SK-N-SH (cell line): ENCODE measurements around the gene RPP21. TPM values are rescaled to one million over a fixed set of nuclear protein-coding genes. Genes with fewer than 3 reads are reported as not detected.

Experiments used
- CTCF ChIA-PET: fragments of 300-600, 350-600 bp; formaldehyde crosslinking; extraction: SDS; loops from one replicate; lab custom pipeline; 2021; lab: Yijun Ruan, JAX
- POLR2A ChIA-PET: fragments of 350-600 bp; sonication (Branson Sonifier 250); formaldehyde crosslinking; extraction: SDS; loops from one replicate; lab custom pipeline; 2020; ENCODE audit warnings: antibody characterized with exemption, inconsistent platforms; lab: Yijun Ruan, JAX
- DNase-seq: peaks from one replicate; pipeline ENCODE4 v3.0.0; 2012
- H2AFZ ChIP-seq: fragments of 200-600 bp; sonication (generic); 2 replicates; pipeline ENCODE4 v1.8.1; 2016; ENCODE audit warnings: antibody characterized with exemption, mild to moderate bottlenecking, low read depth
- H3F3A ChIP-seq: fragments of 200-600 bp; sonication (generic); replicated peaks from 2 replicates; pipeline ENCODE3; 2016; ENCODE audit warnings: antibody characterized with exemption, mild to moderate bottlenecking; ENCODE audit not compliant: insufficient read depth
- H3K27ac ChIP-seq, 2 experiments: fragments of 200-500 bp in 1 of 2; fragments of 200-600 bp in 1 of 2; sonication (Bioruptor generic) in 1 of 2; sonication (generic), shearing (Covaris generic) in 1 of 2; 2 replicates each; pipeline versions ENCODE4 v1.5.1 to v1.6.1; 2014 to 2016; ENCODE audit warnings: low read depth in 2 of 2, inconsistent platforms in 1 of 2, low read length in 1 of 2, mild to moderate bottlenecking in 1 of 2, mixed read lengths in 1 of 2
- H3K27me3 ChIP-seq: fragments of 200-600 bp; sonication (generic), shearing (Covaris generic); 2 replicates; pipeline ENCODE4 v1.6.1; 2016; ENCODE audit warnings: mixed run types; ENCODE audit not compliant: insufficient read depth
- H3K36me3 ChIP-seq, 2 experiments: fragments of 200-500 bp in 1 of 2; fragments of 200-600 bp in 1 of 2; sonication (Bioruptor generic) in 1 of 2; sonication (generic) in 1 of 2; replicated peaks in 1 of 2; 2 replicates each; pipeline versions ENCODE3 to v1.5.1; 2014 to 2016; ENCODE audit warnings: low read length in 1 of 2, mild to moderate bottlenecking in 1 of 2; ENCODE audit not compliant: insufficient read depth in 2 of 2, control insufficient read depth in 1 of 2
- H3K4me1 ChIP-seq, 2 experiments: fragments of 200-500 bp in 1 of 2; fragments of 200-600 bp in 1 of 2; sonication (Bioruptor generic) in 1 of 2; sonication (generic), shearing (Covaris generic) in 1 of 2; 2 replicates each; pipeline versions ENCODE4 v1.5.1 to v1.6.1; 2014 to 2016; ENCODE audit warnings: low read depth in 1 of 2, low read length in 1 of 2, mixed run types in 1 of 2; ENCODE audit not compliant: insufficient read depth in 2 of 2, control insufficient read depth in 1 of 2
- H3K4me2 ChIP-seq: fragments of 200-600 bp; sonication (generic), shearing (Covaris generic); 2 replicates; pipeline ENCODE4 v1.6.1; 2017; ENCODE audit warnings: mixed run types
- H3K4me3 ChIP-seq, 2 experiments: fragments of 200-500 bp in 1 of 2; fragments of 200-600 bp in 1 of 2; sonication (Bioruptor generic) in 1 of 2; sonication (generic), shearing (Covaris generic) in 1 of 2; 2 replicates each; pipeline versions ENCODE4 v1.5.1 to v1.8.1; 2014 to 2016; ENCODE audit warnings: low read depth in 2 of 2, inconsistent platforms in 1 of 2, low read length in 1 of 2, mild to moderate bottlenecking in 1 of 2, mixed read lengths in 1 of 2, moderate library complexity in 1 of 2
- H3K79me2 ChIP-seq: fragments of 200-600 bp; sonication (generic); 2 replicates; pipeline ENCODE4 v1.8.1; 2017; ENCODE audit warnings: mild to moderate bottlenecking; ENCODE audit not compliant: insufficient read depth
- H3K9ac ChIP-seq: fragments of 200-600 bp; sonication (generic); 2 replicates; pipeline ENCODE4 v1.6.1; 2017; ENCODE audit warnings: mixed run types
- H3K9me2 ChIP-seq: fragments of 200-600 bp; sonication (generic); 2 replicates; pipeline ENCODE4 v1.6.1; 2017; ENCODE audit warnings: mixed run types
- H3K9me3 ChIP-seq: fragments of 200-600 bp; sonication (generic); 2 replicates; pipeline ENCODE4 v1.6.1; 2017; ENCODE audit warnings: mixed run types, mild to moderate bottlenecking, moderate library complexity
- H4K20me1 ChIP-seq: fragments of 200-600 bp; sonication (generic); 2 replicates; pipeline ENCODE4 v1.6.1; 2017; ENCODE audit warnings: mild to moderate bottlenecking, mixed run types; ENCODE audit not compliant: insufficient read depth
- EZH2phosphoT487 ChIP-seq: fragments of 200-600 bp; sonication (generic); IDR thresholded peaks from 2 replicates; pipeline ENCODE4 v1.6.1; 2017; ENCODE audit warnings: low read depth, mixed run types, mild to moderate bottlenecking, antibody characterized with exemption, moderate library complexity, borderline replicate concordance
- FOXJ3 ChIP-seq: sonication (generic); formaldehyde crosslinking; IDR thresholded peaks from 2 replicates; pipeline ENCODE4 v1.5.1; 2020; ENCODE audit warnings: mild to moderate bottlenecking, missing genetic modification reagents
- JUND ChIP-seq: IDR thresholded peaks from 2 replicates; pipeline ENCODE4 v1.4.0; 2012
- MEF2A ChIP-seq: IDR thresholded peaks from 2 replicates; pipeline ENCODE4 v1.4.0; 2012; ENCODE audit warnings: low read depth, borderline replicate concordance
- WGBS: methylation state at CpG from one replicate; pipeline ENCODE4 v1.1.6; 2017; ENCODE audit warnings: low lambda C conversion rate; 5-methylcytosine and 5-hydroxymethylcytosine counted together
- polyA plus RNA-seq, 3 experiments: library from polyadenylated mRNA; depleted of rRNA; stranded (reverse); fragments of >200 nt; gene quantifications; 2 replicates each; pipeline ENCODE4 v1.2.3, GENCODE V29; 2012
- small RNA-seq, 7 experiments: library from RNA; depleted of rRNA; stranded (forward); fragments of <200 nt; gene quantifications; one replicate each; pipeline ENCODE3, GENCODE V24; 2012
- TF ChIP-seq, protein P1 (sequence below): fragments of 150-350 bp; IDR thresholded peaks from 2 replicates; pipeline ENCODE4 v1.6.1; 2017; ENCODE audit warnings: antibody characterized with exemption, low read length, low read depth, borderline replicate concordance
- TF ChIP-seq, protein P2 (sequence below): IDR thresholded peaks from 2 replicates; pipeline ENCODE4 v1.4.0; 2012; ENCODE audit warnings: low read depth

The RPP21 gene
- polyA plus RNA-seq, 1 of the 3 experiments (the other 2 are of a cell fraction), result 108 TPM

DNA sequence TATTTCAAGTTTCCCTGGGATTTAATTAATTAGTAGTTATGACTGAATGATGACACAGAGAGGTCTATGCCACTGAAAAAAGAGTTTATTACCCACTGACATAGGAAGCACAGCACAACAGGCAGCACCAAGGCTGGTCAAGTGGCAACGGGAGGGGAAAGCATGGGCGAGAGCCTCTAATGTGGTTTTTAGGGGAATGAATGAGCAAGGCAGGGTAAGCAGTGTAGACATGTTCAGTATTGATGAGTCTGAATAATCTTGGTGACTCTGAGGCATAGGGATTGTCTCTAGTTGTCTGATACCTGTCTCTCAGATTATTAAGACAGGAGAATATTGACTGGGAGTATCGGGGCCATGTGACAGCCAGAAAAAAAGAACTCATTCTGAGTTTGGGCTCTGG lies 46.3 kb downstream of the RPP21 start (continued):
- TF ChIP-seq, protein P1, sequence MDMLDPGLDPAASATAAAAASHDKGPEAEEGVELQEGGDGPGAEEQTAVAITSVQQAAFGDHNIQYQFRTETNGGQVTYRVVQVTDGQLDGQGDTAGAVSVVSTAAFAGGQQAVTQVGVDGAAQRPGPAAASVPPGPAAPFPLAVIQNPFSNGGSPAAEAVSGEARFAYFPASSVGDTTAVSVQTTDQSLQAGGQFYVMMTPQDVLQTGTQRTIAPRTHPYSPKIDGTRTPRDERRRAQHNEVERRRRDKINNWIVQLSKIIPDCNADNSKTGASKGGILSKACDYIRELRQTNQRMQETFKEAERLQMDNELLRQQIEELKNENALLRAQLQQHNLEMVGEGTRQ, result no peak

DNA sequence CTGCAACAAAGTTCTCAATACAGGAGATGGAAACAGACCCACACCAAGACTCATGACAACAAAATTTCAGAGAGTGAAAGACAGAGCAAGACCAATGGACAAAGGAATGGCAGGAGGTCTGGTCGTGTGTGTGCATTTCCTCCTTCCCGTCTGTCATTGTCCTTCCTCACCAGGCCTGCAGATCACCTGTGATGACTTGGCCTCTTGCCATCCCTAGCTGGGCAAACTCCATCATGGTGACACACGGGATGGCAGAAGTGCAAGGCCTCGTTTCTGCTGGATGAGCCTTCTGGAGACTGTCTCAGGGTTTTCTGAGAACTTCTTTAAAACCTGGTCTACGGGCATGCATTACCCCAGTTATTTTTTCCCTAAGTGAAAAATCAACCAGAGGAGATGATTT lies 49.2 kb downstream of the RPP21 start:
- no peaks in the 10 kb centered on the region for H3F3A ChIP-seq
- peaks cover 53% of the 10 kb centered on the region for H3K27me3 ChIP-seq
- no peaks in the 10 kb centered on the region for H3K9me3 ChIP-seq
- POLR2A ChIA-PET, result no interaction called here
- no peaks in the 10 kb centered on the region for H4K20me1 ChIP-seq
- H2AFZ ChIP-seq, result no peak overlapping the region
- H3K4me1 ChIP-seq, result no peaks in the 10 kb centered on the region; a peak in 1 of 4 replicates
- H3K9ac ChIP-seq, result no peak overlapping the region
- CTCF ChIA-PET, result interaction anchor here (1.0 to 1.9 kb wide), 2 partner anchors 36 to 138 kb away, joined by 3 to 5 read pairs; no protein-coding TSS in a partner anchor
- no peak for DNase-seq
- no peaks in the 10 kb centered on the region for H3K9me2 ChIP-seq
- H3K79me2 ChIP-seq, result no peaks in the 10 kb centered on the region
- 8% methylated on average over 5 of the region's 5 CpGs for WGBS
- H3K27ac ChIP-seq, result no peak overlapping the region
- H3K4me3 ChIP-seq, result no peak overlapping the region
- TF ChIP-seq, protein P2, sequence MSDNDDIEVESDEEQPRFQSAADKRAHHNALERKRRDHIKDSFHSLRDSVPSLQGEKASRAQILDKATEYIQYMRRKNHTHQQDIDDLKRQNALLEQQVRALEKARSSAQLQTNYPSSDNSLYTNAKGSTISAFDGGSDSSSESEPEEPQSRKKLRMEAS, result no peak
- TF ChIP-seq JUND, result no peak
- no peak for TF ChIP-seq MEF2A
- TF ChIP-seq EZH2phosphoT487, result no peak
- no peak for TF ChIP-seq FOXJ3 (CRISPR knock-in tag)
- no peak overlapping the region for H3K4me2 ChIP-seq
- no peaks in the 10 kb centered on the region for H3K36me3 ChIP-seq

Small RNA genes lying within 50 kb of the gene (small RNA-seq; reads per million reads assigned to genes)
- 0 reads per million in 7 experiments for gene HLA-N

Other genes with a start within 250 kb of the RPP21 start
- gene TRIM31, start 232.1 kb upstream of the RPP21 start, polyA plus RNA-seq (2012; rRNA removed), result not detected in 2 replicates
- gene TRIM40, start 209.0 kb upstream of the RPP21 start, polyA plus RNA-seq (2012; rRNA removed), result not detected in 2 replicates
- not detected in 2 replicates for gene TRIM10, start 183.9 kb upstream of the RPP21 start, polyA plus RNA-seq (2012; rRNA removed)
- gene TRIM15, start 181.6 kb upstream of the RPP21 start, polyA plus RNA-seq (2012; rRNA removed), result not detected in 2 replicates
- 23.5 and 26.1 TPM in 2 replicates for gene TRIM26, start 131.8 kb upstream of the RPP21 start, polyA plus RNA-seq (2012; rRNA removed)
- gene TRIM39, start 18.2 kb upstream of the RPP21 start, polyA plus RNA-seq (2012; rRNA removed), result 6.5 and 7.4 TPM in 2 replicates
- 90.9 and 99.7 TPM in 2 replicates for gene HLA-E, start 144.4 kb downstream of the RPP21 start, polyA plus RNA-seq (2012; rRNA removed)
- gene GNL1, start 211.3 kb downstream of the RPP21 start, polyA plus RNA-seq (2012; rRNA removed), result 36.4 and 43.3 TPM in 2 replicates
- 21.2 and 26.0 TPM in 2 replicates for gene PRR3, start 212.1 kb downstream of the RPP21 start, polyA plus RNA-seq (2012; rRNA removed)
- 42.5 and 53.4 TPM in 2 replicates for gene ABCF1, start 226.3 kb downstream of the RPP21 start, polyA plus RNA-seq (2012; rRNA removed)